Measurements from ENCODE around the gene MAST4. TPM values are rescaled to one million over a fixed set of nuclear protein-coding genes. Genes with fewer than 3 reads are reported as not detected.

The MAST4 gene
- total and polyA plus RNA-seq, 5 experiments from 2014 or later: 4.5 to 19.4 (median 10.3) TPM

DNA sequence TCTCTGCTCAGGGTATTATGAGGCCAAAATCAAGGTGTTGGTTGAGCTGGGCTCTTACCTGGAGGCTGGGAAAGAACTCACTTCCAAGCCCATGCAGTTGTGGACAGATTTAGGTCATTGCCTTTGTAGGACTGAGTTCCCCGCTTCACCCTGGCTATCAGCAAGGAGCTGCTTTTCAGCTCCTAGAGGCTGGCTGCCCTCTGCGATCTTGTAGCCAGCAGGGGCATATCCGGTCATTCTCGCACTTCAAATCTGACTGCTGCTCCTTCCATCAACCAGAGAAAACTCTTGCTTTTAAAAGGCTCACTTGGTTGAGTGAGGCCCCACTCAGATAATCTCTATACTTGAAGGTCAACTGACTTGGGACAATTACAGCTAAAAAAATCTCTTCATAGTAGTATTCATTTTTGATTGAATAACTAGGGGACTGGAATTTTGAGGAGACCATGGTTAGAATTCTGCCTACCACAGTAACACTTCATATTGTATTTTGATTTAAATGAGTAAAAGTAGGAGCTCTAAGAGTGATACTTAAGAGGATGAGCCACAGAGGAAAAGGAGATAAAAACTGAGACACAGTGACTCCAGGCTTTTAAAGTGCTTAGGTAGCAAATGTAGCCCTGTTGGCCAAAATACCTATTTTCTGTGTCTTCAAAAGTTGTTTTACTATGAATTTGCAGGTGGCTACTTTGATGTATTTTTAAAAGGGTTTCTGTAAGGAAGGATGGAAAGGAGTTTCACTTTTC lies 463.0 kb downstream of the MAST4 start:
- ATAC-seq: no peak
- H3K36me3 Mint-ChIP-seq: peaks cover 16 to 44% (median 34%) of the 10 kb centered on the region in 3 donors
- no peaks in the 10 kb centered on the region for H3K9me3 Mint-ChIP-seq
- H3K27me3 Mint-ChIP-seq: no peaks in the 10 kb centered on the region
- no peak overlapping the region for H3K4me3 Mint-ChIP-seq
- no peak for DNase-seq
- peaks cover 3 to 12% (median 8%) of the 10 kb centered on the region in 4 donors for H3K4me1 Mint-ChIP-seq
- peak overlapping the region in 1 of 10 donors; percentile 24 for H3K27ac Mint-ChIP-seq
- POLR2A ChIA-PET: no interaction called here

DNA sequence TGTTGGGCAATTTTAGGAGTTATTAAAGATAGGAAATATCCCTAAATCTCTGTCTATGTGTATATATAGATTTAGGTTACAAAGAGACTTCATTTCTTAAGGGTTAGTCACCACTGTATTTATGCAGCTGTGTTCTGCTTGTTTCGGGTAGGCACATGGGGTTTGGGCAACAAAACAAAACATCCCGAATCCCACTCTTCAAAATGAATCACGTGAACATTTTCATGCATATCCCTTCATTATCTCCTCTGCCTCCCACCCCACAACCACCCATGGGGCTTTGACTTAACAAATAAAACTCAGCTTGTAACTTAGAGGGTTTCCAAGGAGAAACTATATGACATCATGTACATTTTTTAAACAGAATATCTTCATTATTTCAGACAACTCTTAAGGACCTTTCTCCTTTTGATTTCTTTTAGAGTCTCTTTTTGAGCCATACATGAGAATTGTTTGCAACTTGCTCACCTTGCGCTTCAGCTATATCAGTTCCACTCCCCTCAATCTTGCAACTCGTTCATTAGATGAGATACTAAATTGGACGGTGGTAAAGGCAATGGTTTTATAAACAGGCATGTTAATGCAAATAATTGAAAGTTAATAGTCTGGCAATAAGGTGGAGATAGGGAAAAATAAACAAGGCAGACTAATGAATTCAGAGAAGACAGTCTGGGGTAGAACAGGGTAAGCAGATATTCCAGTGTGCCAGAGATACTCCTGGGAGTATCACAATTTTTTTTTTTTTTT lies 463.7 kb downstream of the MAST4 start:
- ATAC-seq (no peak), DNase-seq (no peak)
- Mint-ChIP-seq H3K36me3 (peaks cover 12 to 37% (median 30%) of the 10 kb centered on the region in 3 donors), H3K9me3 (no peaks in the 10 kb centered on the region), H3K27ac (peak overlapping the region in 1 of 10 donors; percentile 24), H3K27me3 (no peaks in the 10 kb centered on the region), H3K4me1 (peaks cover 3 to 12% (median 8%) of the 10 kb centered on the region in 4 donors), H3K4me3 (no peak overlapping the region)
- POLR2A ChIA-PET: no interaction called here

GRCh38 chr5:67061511-67061910 lies 465.3 kb downstream of the MAST4 start:
- no peak for ATAC-seq
- Mint-ChIP-seq H3K4me3 (no peak overlapping the region), H3K27me3 (no peaks in the 10 kb centered on the region), H3K4me1 (peaks cover 12 to 18% (median 17%) of the 10 kb centered on the region in 4 donors), H3K9me3 (no peaks in the 10 kb centered on the region), H3K36me3 (peaks cover 5 to 29% (median 28%) of the 10 kb centered on the region in 3 donors), H3K27ac (peak overlapping the region in 1 of 10 donors; percentile 24)
- no peak for DNase-seq
- POLR2A ChIA-PET: no interaction called here

GRCh38 chr5:67063055-67063454 lies 466.9 kb downstream of the MAST4 start:
- no peak for DNase-seq
- Mint-ChIP-seq H3K36me3 (peaks cover 10 to 29% (median 24%) of the 10 kb centered on the region in 3 donors), H3K9me3 (no peaks in the 10 kb centered on the region), H3K27ac (no peak overlapping the region), H3K4me1 (peaks cover 12 to 18% (median 17%) of the 10 kb centered on the region in 4 donors), H3K27me3 (no peaks in the 10 kb centered on the region), H3K4me3 (no peak overlapping the region)
- POLR2A ChIA-PET: no interaction called here
- no peak for ATAC-seq

DNA sequence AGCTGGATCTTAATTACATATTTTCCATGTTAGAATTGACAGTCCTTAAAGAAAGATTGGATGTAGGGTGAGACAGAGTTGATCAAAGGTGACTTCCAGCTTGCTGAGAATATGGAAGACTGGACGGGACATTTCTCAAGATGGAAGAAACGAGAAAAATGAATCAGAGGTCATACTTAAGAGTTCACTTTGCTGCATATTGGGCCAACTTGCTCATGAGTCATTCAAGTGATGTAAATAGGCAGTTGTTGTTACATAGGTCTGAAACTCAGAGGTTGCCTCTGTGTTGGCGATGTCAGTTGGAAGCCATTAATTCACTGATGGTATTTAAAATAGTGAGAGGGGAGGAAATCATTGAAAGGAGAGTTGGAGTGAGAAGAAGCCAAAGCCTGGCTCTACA lies 467.6 kb downstream of the MAST4 start:
- POLR2A ChIA-PET: no interaction called here
- ATAC-seq (no peak), DNase-seq (no peak)
- Mint-ChIP-seq H3K4me3 (no peak overlapping the region), H3K9me3 (no peaks in the 10 kb centered on the region), H3K27ac (no peak overlapping the region), H3K4me1 (peaks cover 12 to 20% (median 17%) of the 10 kb centered on the region in 4 donors), H3K27me3 (no peaks in the 10 kb centered on the region), H3K36me3 (peaks cover 10 to 29% (median 26%) of the 10 kb centered on the region in 3 donors)

GRCh38 chr5:67065237-67065636 lies 469.0 kb downstream of the MAST4 start:
- peak in 1 of 2 donors; percentile 20 for ATAC-seq

GRCh38 chr5:67065696-67066095 lies 469.5 kb downstream of the MAST4 start:
- ATAC-seq (peak; percentile 46 to 50), DNase-seq (no peak)
- no peak overlapping the region for H3K27ac Mint-ChIP-seq
- POLR2A ChIA-PET: no interaction called here
- H3K4me1 Mint-ChIP-seq: peaks cover 10 to 22% (median 16%) of the 10 kb centered on the region in 4 donors
- no peaks in the 10 kb centered on the region for H3K9me3 Mint-ChIP-seq
- no peak overlapping the region for H3K4me3 Mint-ChIP-seq
- no peaks in the 10 kb centered on the region for H3K27me3 Mint-ChIP-seq
- H3K36me3 Mint-ChIP-seq: peaks cover 10 to 26% (median 19%) of the 10 kb centered on the region in 3 donors

More at GRCh38 chr5:67065237-67065636, 469.0 kb downstream of the MAST4 start:
- Mint-ChIP-seq H3K9me3 (no peaks in the 10 kb centered on the region), H3K36me3 (peaks cover 10 to 26% (median 21%) of the 10 kb centered on the region in 3 donors), H3K27ac (peak overlapping the region in 1 of 10 donors; percentile 10), H3K27me3 (no peaks in the 10 kb centered on the region), H3K4me3 (no peak overlapping the region), H3K4me1 (peaks cover 10 to 22% (median 16%) of the 10 kb centered on the region in 4 donors)
- POLR2A ChIA-PET: no interaction called here
- no peak for DNase-seq

- ATAC-seq (no peak), DNase-seq (no peak)
- no peaks in the 10 kb centered on the region for H3K27me3 Mint-ChIP-seq
- H3K36me3 Mint-ChIP-seq: peaks cover 10 to 22% (median 11%) of the 10 kb centered on the region in 3 donors
- H3K4me1 Mint-ChIP-seq: peaks cover 9 to 16% (median 13%) of the 10 kb centered on the region in 4 donors
- H3K9me3 Mint-ChIP-seq: no peaks in the 10 kb centered on the region
- H3K4me3 Mint-ChIP-seq: no peak overlapping the region
- no peak overlapping the region for H3K27ac Mint-ChIP-seq
- POLR2A ChIA-PET: no interaction called here
Observed at GRCh38 chr5:67066815-67067214, 470.6 kb downstream of the MAST4 start.

GRCh38 chr5:67073045-67073680 lies 477.0 kb downstream of the MAST4 start:
- Mint-ChIP-seq H3K4me1 (peaks cover 0 to 7% (median 3%) of the 10 kb centered on the region in 4 donors), H3K27me3 (no peaks in the 10 kb centered on the region), H3K9me3 (no peaks in the 10 kb centered on the region), H3K36me3 (peaks cover 0 to 19% (median 5%) of the 10 kb centered on the region in 3 donors), H3K27ac (no peak overlapping the region), H3K4me3 (no peak overlapping the region)
- ATAC-seq (no peak), DNase-seq (no peak)
- POLR2A ChIA-PET: no interaction called here

DNA sequence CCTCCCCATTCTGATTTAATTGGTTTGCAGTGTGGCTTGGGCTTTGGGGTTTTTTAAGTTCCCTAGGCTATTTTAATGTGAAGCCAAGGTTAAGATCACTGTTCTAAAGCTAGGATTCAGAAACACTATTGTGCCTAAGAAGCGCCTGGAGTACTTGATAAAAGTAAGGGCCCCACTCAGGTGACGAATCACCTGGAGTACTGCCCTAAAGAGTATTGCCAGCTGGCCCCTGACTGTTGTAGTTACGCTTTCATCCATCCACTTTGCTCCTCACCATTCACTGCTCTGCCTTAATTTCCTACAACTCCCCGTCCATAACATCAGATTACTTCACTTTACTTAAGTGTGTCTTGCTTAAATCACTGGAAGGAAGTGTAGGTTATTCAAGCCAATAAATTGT lies 481.1 kb downstream of the MAST4 start:
- H3K4me1 Mint-ChIP-seq: peaks cover 0 to 8% (median 0%) of the 10 kb centered on the region in 4 donors
- peaks cover 0 to 19% (median 5%) of the 10 kb centered on the region in 3 donors for H3K36me3 Mint-ChIP-seq
- ATAC-seq (no peak), DNase-seq (no peak)
- no peak overlapping the region for H3K4me3 Mint-ChIP-seq
- H3K27me3 Mint-ChIP-seq: no peaks in the 10 kb centered on the region
- no peak overlapping the region for H3K27ac Mint-ChIP-seq
- no peaks in the 10 kb centered on the region for H3K9me3 Mint-ChIP-seq
- POLR2A ChIA-PET: no interaction called here

GRCh38 chr5:67081261-67081660 lies 485.1 kb downstream of the MAST4 start:
- H3K27ac Mint-ChIP-seq: no peak overlapping the region
- DNase-seq: no peak
- H3K9me3 Mint-ChIP-seq: no peaks in the 10 kb centered on the region
- H3K27me3 Mint-ChIP-seq: no peaks in the 10 kb centered on the region
- peaks cover 0 to 5% (median 4%) of the 10 kb centered on the region in 3 donors for H3K36me3 Mint-ChIP-seq
- no peak overlapping the region for H3K4me3 Mint-ChIP-seq
- peaks cover 0 to 6% (median 0%) of the 10 kb centered on the region in 4 donors for H3K4me1 Mint-ChIP-seq
- no peak for ATAC-seq
- POLR2A ChIA-PET: no interaction called here

- no peaks in the 10 kb centered on the region for H3K9me3 Mint-ChIP-seq
- H3K27me3 Mint-ChIP-seq: no peaks in the 10 kb centered on the region
- POLR2A ChIA-PET: no interaction called here
- DNase-seq (no peak), ATAC-seq (no peak)
- H3K27ac Mint-ChIP-seq: no peak overlapping the region
- H3K4me3 Mint-ChIP-seq: no peak overlapping the region
- peaks cover 0 to 5% (median 0%) of the 10 kb centered on the region in 4 donors for H3K4me1 Mint-ChIP-seq
- no peaks in the 10 kb centered on the region for H3K36me3 Mint-ChIP-seq
Observed at GRCh38 chr5:67082941-67083340, 486.7 kb downstream of the MAST4 start.

- POLR2A ChIA-PET: no interaction called here
- no peak for DNase-seq
- Mint-ChIP-seq H3K27ac (no peak overlapping the region), H3K4me3 (no peak overlapping the region), H3K9me3 (no peaks in the 10 kb centered on the region), H3K36me3 (peaks cover 0 to 6% (median 0%) of the 10 kb centered on the region in 3 donors), H3K27me3 (no peaks in the 10 kb centered on the region), H3K4me1 (peaks cover 0 to 5% (median 0%) of the 10 kb centered on the region in 4 donors)
- no peak for ATAC-seq
Observed at GRCh38 chr5:67085616-67086015, 489.4 kb downstream of the MAST4 start.
